ENCODE data around the gene PRM3. TPM values are rescaled to one million over a fixed set of nuclear protein-coding genes. Genes with fewer than 3 reads are reported as not detected.

The PRM3 gene
- total and polyA plus RNA-seq, 4 experiments from 2014 or later = not detected

DNA sequence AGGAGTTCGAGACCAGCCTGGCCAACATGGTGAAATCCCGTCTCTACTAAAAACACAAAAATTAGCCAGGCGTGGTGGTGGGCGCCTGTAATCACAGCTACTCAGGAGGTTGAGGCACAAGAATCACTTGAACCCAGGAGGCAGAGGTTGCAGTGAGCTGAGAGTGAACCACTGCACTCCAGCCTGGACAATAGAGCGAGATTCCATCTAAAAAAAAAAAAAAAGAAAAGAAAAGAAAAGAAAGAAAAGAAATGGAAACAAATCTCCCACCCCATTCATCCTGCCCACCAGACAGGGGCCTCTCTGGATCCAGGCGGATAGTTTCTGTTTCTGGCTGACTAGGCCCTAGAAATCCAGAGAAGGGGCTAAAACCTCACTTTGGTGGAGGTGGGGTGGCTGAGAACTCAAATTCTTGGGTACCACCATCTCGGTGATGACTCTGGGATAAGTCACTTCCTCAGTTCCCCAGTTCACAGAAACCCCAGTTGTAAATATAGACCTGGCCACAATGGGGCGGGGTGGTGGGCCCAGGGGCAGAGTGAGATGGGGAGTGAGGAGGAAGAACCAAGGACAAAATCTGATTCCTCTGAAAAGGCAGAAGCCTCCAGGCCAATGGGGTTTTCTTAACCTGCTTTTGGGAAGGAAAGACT is 39.6 kb downstream of the PRM3 start:
- peak overlapping the region in 1 of 2 donors; percentile 47 for H3K4me3 ChIP-seq (ENCODE audit: low read length in 2 of 2)
- H3K36me3 Mint-ChIP-seq = no peaks in the 10 kb centered on the region
- H3K27ac Mint-ChIP-seq = peak overlapping the region; percentile 93 to 97 (median 96)
- H3K4me1 ChIP-seq (ENCODE audit: insufficient read depth, low read length) = peaks cover 57% of the 10 kb centered on the region
- no peaks in the 10 kb centered on the region for H3K27me3 Mint-ChIP-seq
- no peaks in the 10 kb centered on the region for H3K36me3 ChIP-seq (ENCODE audit: insufficient read depth, low read length)
- intact Hi-C loops (cut with micrococcal nuclease) = loop anchor here (1.0 kb wide), 2 partner anchors 9 to 21 kb away; no protein-coding TSS in a partner anchor
- ChIA-PET POLR2A (ENCODE audit: partially characterized antibody) (interaction anchor here (1.2 to 7.7 kb wide), 5 partner anchors 10 to 563 kb away, joined by 3 to 127 read pairs (median 23); partner anchors contain the start of genes SOCS1 and ZC3H7A), CTCF (ENCODE audit: partially characterized antibody) (interaction anchor here (0.9 to 2.9 kb wide), 5 partner anchors 9 to 21 kb away, joined by 3 to 17 read pairs (median 6); partner anchors contain the start of gene SOCS1)
- H3K9me3 ChIP-seq (ENCODE audit: control insufficient read depth in 1 of 2, low read length in 2 of 2) = no peaks in the 10 kb centered on the region
- peaks cover 33 to 69% (median 51%) of the 10 kb centered on the region in 4 donors for H3K4me1 Mint-ChIP-seq
- peaks cover 0 to 3% (median 0%) of the 10 kb centered on the region in 8 donors for H3K9me3 Mint-ChIP-seq
- H3K27me3 ChIP-seq (ENCODE audit: insufficient read depth, low read length) = no peaks in the 10 kb centered on the region
- H3K4me3 Mint-ChIP-seq = peak overlapping the region; percentile 60 to 84 (median 76)
- peak overlapping the region; percentile 73 for H3K27ac ChIP-seq (ENCODE audit: low read depth, low read length)
- DNase-seq = peak in 2 of 5 donors; percentile 17 to 54

DNA sequence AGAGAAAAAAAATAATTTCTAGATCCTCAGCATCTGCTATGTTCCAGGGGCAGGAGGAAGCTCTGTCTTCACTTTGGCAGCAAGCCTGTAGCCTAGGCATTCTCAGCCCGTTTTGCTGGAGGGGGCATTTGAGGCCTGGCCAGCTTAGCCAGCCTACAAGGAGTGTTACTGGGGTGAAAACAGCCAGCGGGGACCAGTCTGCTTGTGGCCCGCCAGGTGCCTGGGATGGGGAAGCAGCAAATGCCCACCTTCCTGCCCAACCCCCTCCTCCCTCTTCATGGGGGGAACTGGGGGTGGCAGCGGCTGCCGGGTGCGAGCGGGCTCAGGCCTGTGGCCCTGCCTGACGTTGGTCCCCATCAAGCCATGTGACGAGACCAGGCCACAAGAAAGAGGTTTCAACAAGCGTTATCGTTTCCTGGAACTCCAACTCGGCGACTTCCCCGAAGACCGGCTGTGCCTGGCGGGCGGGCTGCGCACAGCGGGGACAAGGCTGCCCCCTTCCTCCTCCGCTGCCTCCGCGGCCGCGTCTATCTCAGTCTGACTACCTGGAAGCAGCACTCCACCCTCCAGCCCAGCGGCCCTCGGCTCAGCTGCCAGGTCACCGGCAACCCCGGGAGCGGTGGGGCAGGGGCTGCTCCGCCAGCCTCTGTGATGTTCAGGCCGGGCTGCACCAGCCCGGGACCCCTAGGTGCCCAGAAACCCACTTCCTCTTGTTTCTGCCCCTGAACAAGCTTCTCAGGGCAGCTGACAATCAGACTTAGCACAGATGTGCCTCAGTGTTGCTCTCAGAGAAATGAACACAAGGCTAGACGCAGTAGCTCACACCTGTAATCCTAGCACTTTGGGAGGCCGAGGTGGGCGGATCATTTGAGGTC is 40.3 kb downstream of the PRM3 start:
- peak overlapping the region; percentile 60 to 84 (median 76) for H3K4me3 Mint-ChIP-seq
- ChIA-PET CTCF (ENCODE audit: partially characterized antibody) (interaction anchor here (0.9 to 2.9 kb wide), 5 partner anchors 9 to 22 kb away, joined by 3 to 17 read pairs (median 6); partner anchors contain the start of gene SOCS1), POLR2A (ENCODE audit: partially characterized antibody) (interaction anchor here (0.9 to 7.7 kb wide), 5 partner anchors 9 to 122 kb away, joined by 4 to 127 read pairs (median 23); partner anchors contain the start of gene SOCS1)
- Histone ChIP-seq H3K27ac (ENCODE audit: low read depth, low read length) (peak overlapping the region; percentile 73), H3K4me1 (ENCODE audit: insufficient read depth, low read length) (peaks cover 57% of the 10 kb centered on the region), H3K27me3 (ENCODE audit: insufficient read depth, low read length) (no peaks in the 10 kb centered on the region), H3K36me3 (ENCODE audit: insufficient read depth, low read length) (no peaks in the 10 kb centered on the region), H3K4me3 (ENCODE audit: low read length in 2 of 2) (peak overlapping the region; percentile 7 to 47), H3K9me3 (ENCODE audit: control insufficient read depth in 1 of 2, low read length in 2 of 2) (no peaks in the 10 kb centered on the region)
- DNase-seq = peak; percentile 85 to 89 (median 86)
- peaks cover 38 to 71% (median 55%) of the 10 kb centered on the region in 4 donors for H3K4me1 Mint-ChIP-seq
- H3K27me3 Mint-ChIP-seq = no peaks in the 10 kb centered on the region
- H3K9me3 Mint-ChIP-seq = peaks cover 0 to 3% (median 0%) of the 10 kb centered on the region in 8 donors
- H3K27ac Mint-ChIP-seq = peak overlapping the region; percentile 93 to 97 (median 96)
- intact Hi-C loops (cut with micrococcal nuclease) = loop anchor here (1.0 kb wide), 2 partner anchors 8 to 22 kb away; no protein-coding TSS in a partner anchor
- no peaks in the 10 kb centered on the region for H3K36me3 Mint-ChIP-seq

DNA sequence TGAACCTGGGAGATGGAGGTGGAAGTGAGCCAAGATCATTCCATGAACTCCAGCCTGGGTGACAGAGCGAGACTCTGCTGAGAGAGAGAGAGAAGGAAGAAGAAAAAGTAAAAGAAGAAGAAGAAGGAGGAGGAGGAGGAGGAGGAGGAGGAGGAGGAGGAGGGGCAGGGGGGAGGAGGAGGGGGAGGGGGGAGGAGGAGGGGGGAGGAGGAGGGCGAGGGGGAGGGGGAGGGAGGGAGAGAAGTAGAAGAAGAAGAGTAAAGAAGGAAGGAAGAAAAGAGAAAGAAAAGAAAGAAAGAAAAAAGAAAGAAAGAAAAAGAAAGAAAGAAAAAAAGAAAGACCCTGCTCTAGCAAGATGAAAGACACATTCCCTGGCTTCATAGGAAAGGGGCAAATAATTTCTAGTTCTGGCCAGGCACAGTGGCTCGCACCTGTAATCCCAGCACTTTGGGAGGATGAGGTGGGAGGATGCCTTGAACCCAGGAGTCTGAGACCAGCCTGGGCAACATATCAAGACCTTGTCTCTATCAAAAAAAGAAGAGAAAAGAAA is 41.1 kb downstream of the PRM3 start:
- Histone ChIP-seq H3K27me3 (ENCODE audit: insufficient read depth, low read length) (no peaks in the 10 kb centered on the region), H3K4me3 (ENCODE audit: low read length in 2 of 2) (peak overlapping the region in 1 of 2 donors; percentile 47), H3K9me3 (ENCODE audit: control insufficient read depth in 1 of 2, low read length in 2 of 2) (no peaks in the 10 kb centered on the region), H3K27ac (ENCODE audit: low read depth, low read length) (peak overlapping the region; percentile 73), H3K4me1 (ENCODE audit: insufficient read depth, low read length) (peaks cover 57% of the 10 kb centered on the region), H3K36me3 (ENCODE audit: insufficient read depth, low read length) (no peaks in the 10 kb centered on the region)
- intact Hi-C loops (cut with micrococcal nuclease) = no loop called here
- peak overlapping the region; percentile 93 to 97 (median 96) for H3K27ac Mint-ChIP-seq
- CTCF ChIA-PET (ENCODE audit: partially characterized antibody) = interaction anchor here (2.7 to 2.9 kb wide), 2 partner anchors 8 to 23 kb away, joined by 10 to 17 read pairs; partner anchors contain the start of gene SOCS1
- H3K4me3 Mint-ChIP-seq = peak overlapping the region; percentile 60 to 84 (median 76)
- POLR2A ChIA-PET (ENCODE audit: partially characterized antibody) = interaction anchor here (0.9 to 7.7 kb wide), 3 partner anchors 19 to 122 kb away, joined by 4 to 127 read pairs (median 25); partner anchors contain the start of gene SOCS1
- no peaks in the 10 kb centered on the region for H3K36me3 Mint-ChIP-seq
- H3K9me3 Mint-ChIP-seq = peaks cover 0 to 3% (median 0%) of the 10 kb centered on the region in 8 donors
- H3K27me3 Mint-ChIP-seq = no peaks in the 10 kb centered on the region
- peaks cover 38 to 71% (median 55%) of the 10 kb centered on the region in 4 donors for H3K4me1 Mint-ChIP-seq
- DNase-seq = no peak

DNA sequence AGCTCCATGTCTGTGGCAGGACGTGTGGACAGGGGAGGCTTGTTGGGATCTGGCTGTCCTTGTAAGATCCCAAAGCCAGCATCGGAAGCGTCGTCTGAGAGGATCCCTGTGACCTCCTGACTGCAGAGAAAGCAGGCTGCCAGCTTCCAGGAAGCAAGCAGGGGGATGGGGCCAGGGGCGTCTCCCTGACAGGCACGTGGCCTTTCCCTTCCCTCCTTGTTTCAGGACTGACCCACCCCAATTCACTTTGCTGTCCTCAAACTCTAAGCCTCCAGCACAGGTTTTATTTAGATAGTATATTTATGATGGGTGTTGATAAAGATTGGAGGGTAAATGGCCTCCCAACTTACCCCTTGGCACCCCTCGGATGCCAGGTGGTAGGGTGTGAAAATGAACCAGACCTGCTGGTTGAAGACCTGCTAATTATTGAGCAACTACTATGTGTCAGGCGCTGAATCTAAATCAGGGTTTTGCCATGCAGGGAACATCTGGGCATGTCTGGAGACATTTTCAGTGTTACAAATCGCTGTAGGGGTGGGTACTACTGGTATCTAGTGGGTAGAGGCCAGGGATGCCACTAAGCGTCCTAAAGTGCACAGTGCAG is 42.0 kb downstream of the PRM3 start:
- H3K4me1 ChIP-seq (ENCODE audit: insufficient read depth, low read length) = peaks cover 57% of the 10 kb centered on the region
- POLR2A ChIA-PET (ENCODE audit: partially characterized antibody) = interaction anchor here (2.6 to 7.7 kb wide), 2 partner anchors 20 to 25 kb away, joined by 25 to 127 read pairs; partner anchors contain the start of gene SOCS1
- no peak overlapping the region for H3K27ac ChIP-seq (ENCODE audit: low read depth, low read length)
- H3K4me3 ChIP-seq (ENCODE audit: low read length in 2 of 2) = no peak overlapping the region
- peaks cover 38 to 74% (median 55%) of the 10 kb centered on the region in 4 donors for H3K4me1 Mint-ChIP-seq
- H3K36me3 Mint-ChIP-seq = no peaks in the 10 kb centered on the region
- CTCF ChIA-PET (ENCODE audit: partially characterized antibody) = interaction anchor here (0.9 kb wide), 1 partner anchor 25 kb away, joined by 4 read pairs; the partner anchor contains the start of gene SOCS1
- H3K9me3 Mint-ChIP-seq = peaks cover 0 to 3% (median 0%) of the 10 kb centered on the region in 8 donors
- no peaks in the 10 kb centered on the region for H3K27me3 Mint-ChIP-seq
- H3K9me3 ChIP-seq (ENCODE audit: control insufficient read depth in 1 of 2, low read length in 2 of 2) = no peaks in the 10 kb centered on the region
- no peak for DNase-seq
- H3K27me3 ChIP-seq (ENCODE audit: insufficient read depth, low read length) = no peaks in the 10 kb centered on the region
- H3K4me3 Mint-ChIP-seq = peak overlapping the region in 5 of 8 donors; percentile 18 to 40 (median 31)
- intact Hi-C loops (cut with micrococcal nuclease) = no loop called here
- H3K36me3 ChIP-seq (ENCODE audit: insufficient read depth, low read length) = no peaks in the 10 kb centered on the region
- peak overlapping the region; percentile 64 to 96 (median 87) for H3K27ac Mint-ChIP-seq

DNA sequence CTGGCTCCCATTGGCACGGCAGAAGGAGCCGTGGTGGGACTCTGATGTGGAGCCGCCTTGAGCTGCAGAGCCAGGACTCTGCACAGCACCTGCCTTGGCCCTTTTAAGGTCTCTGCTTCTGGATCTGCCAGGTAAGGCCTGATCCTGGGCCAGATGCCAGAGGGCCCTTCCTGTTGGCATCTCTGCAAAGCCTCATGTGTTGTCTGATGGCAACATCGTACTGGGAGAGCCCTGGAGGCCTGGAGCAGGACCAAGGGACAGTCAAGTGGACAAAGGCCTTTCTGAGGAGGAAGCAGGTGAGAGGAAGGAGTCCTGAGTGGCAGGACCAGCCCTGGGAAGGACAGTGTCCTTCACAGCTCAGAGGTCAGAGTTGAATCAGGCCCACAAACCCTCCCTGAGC is 43.5 kb downstream of the PRM3 start:
- Histone ChIP-seq H3K9me3 (ENCODE audit: control insufficient read depth in 1 of 2, low read length in 2 of 2) (no peaks in the 10 kb centered on the region), H3K36me3 (ENCODE audit: insufficient read depth, low read length) (no peaks in the 10 kb centered on the region), H3K27me3 (ENCODE audit: insufficient read depth, low read length) (no peaks in the 10 kb centered on the region), H3K27ac (ENCODE audit: low read depth, low read length) (no peak overlapping the region), H3K4me3 (ENCODE audit: low read length in 2 of 2) (no peak overlapping the region), H3K4me1 (ENCODE audit: insufficient read depth, low read length) (peaks cover 65% of the 10 kb centered on the region)
- CTCF ChIA-PET (ENCODE audit: partially characterized antibody) = interaction anchor here (0.5 to 1.5 kb wide), 2 partner anchors 25 to 413 kb away, joined by 4 to 7 read pairs; partner anchors contain the start of gene SOCS1
- DNase-seq = no peak
- intact Hi-C loops (cut with micrococcal nuclease) = no loop called here
- Mint-ChIP-seq H3K27me3 (no peaks in the 10 kb centered on the region), H3K4me3 (no peak overlapping the region), H3K27ac (peak overlapping the region; percentile 34 to 81 (median 52)), H3K4me1 (peaks cover 39 to 82% (median 61%) of the 10 kb centered on the region in 4 donors), H3K36me3 (no peaks in the 10 kb centered on the region), H3K9me3 (peaks cover 0 to 1% (median 0%) of the 10 kb centered on the region in 8 donors)
- POLR2A ChIA-PET (ENCODE audit: partially characterized antibody) = interaction anchor here (7.7 kb wide), 1 partner anchor 27 kb away, joined by 127 read pairs; the partner anchor contains the start of gene SOCS1

DNA sequence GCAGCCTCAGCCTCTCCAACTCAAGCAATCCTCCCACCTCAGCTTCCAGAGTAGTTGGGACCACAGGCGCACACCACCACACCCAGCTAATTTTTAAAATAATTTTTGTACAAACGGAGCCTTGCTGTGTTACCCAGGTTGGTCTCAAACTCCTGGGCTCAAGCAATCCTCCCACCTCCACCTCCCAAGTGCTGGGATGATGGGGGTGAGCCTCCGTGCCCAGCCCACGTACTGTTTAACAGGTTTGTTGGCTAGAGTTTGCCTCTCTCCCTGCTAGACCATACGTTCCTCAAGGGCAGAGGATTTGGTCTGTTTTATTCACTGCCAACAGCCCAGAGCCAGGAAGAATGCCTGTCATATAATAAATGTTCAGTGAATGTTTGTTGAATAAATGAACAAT is 44.0 kb downstream of the PRM3 start:
- peaks cover 0 to 4% (median 0%) of the 10 kb centered on the region in 8 donors for H3K9me3 Mint-ChIP-seq
- Histone ChIP-seq H3K9me3 (ENCODE audit: control insufficient read depth in 1 of 2, low read length in 2 of 2) (no peaks in the 10 kb centered on the region), H3K36me3 (ENCODE audit: insufficient read depth, low read length) (no peaks in the 10 kb centered on the region), H3K4me1 (ENCODE audit: insufficient read depth, low read length) (peaks cover 65% of the 10 kb centered on the region), H3K27ac (ENCODE audit: low read depth, low read length) (no peak overlapping the region), H3K4me3 (ENCODE audit: low read length in 2 of 2) (no peak overlapping the region), H3K27me3 (ENCODE audit: insufficient read depth, low read length) (no peaks in the 10 kb centered on the region)
- H3K27ac Mint-ChIP-seq = peak overlapping the region; percentile 34 to 90 (median 55)
- H3K4me3 Mint-ChIP-seq = no peak overlapping the region
- intact Hi-C loops (cut with micrococcal nuclease) = no loop called here
- no peaks in the 10 kb centered on the region for H3K27me3 Mint-ChIP-seq
- H3K4me1 Mint-ChIP-seq = peaks cover 40 to 82% (median 62%) of the 10 kb centered on the region in 4 donors
- no peak for DNase-seq
- ChIA-PET POLR2A (ENCODE audit: partially characterized antibody) (interaction anchor here (7.7 kb wide), 1 partner anchor 27 kb away, joined by 127 read pairs; the partner anchor contains the start of gene SOCS1), CTCF (ENCODE audit: partially characterized antibody) (interaction anchor here (1.5 kb wide), 1 partner anchor 26 kb away, joined by 7 read pairs; the partner anchor contains the start of gene SOCS1)
- no peaks in the 10 kb centered on the region for H3K36me3 Mint-ChIP-seq

Measured in CD4-positive, alpha-beta memory T cell (primary cell).